COLO829 (cell line): ENCODE data around the gene HSD11B1L.

ENCODE experiments used
- DNase-seq: peaks from one replicate; pipeline ENCODE4 v3.0.0; 2012; ENCODE audit warnings: low spot score

Gene HSD11B1L

DNA sequence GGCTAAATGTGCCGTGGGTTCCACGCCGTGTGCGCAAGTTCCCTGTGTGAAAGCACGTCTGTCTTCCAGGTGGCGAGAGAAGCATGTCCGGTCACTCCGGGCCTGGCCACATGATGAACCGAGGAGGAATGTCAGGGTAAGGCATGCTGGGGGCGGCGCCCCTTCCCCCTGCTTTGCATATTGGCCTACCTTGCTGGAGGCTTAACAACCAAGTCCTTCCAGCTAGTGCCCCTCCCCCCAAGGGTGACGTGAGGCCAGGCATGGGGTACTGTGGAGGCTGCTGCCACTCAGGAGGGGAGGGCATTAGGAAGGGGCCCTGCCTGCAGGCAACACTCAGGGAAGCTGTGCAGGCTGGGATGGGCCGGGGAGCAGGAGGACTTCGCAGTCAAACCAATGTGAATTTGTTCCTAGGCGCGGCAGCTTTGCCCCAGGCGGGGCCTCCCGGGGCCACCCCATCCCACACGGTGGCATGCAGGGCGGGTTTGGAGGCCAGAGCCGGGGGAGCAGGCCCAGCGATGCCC lies 13.0 kb upstream of the HSD11B1L start:
- no peak for DNase-seq

DNA sequence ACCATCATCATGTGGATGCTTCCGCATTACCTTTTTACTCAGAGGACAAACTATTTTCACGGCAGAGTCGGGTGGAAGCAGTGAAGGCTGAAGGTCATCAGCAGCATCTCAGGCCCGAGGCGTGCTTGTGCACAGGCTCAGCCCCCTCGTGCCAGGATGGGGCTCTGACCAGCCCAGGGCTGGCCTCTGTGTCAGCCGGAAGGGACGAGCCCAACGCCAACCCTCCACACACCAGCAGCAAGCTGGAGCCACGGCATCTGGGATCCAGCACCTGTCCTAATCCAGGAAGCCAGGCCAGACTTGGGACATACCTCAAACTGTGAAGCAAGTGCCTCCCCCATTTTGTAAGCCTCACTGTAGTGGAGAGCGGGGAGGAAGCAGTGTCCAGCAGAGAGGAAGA lies 11.6 kb upstream of the HSD11B1L start:
- DNase-seq = no peak

DNA sequence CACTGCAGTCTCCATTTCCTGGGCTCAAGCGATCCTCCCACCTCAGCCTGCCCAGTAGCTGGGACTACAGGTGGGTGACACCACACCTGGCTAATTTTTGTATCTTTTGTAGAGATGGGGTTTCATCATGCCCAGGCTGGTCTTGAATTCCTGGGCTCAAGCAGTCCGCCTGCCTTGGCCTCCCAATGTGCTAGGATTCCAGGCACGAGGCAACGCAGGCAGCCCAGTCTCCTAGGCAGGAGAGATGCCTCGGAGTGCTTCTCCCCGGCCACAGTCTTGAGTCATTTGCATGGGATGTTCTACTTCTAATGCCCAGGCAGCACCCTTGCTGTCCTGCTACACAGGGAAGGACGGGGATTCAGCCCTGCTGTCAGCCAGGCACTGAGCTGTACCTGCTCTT lies 9.2 kb upstream of the HSD11B1L start:
- DNase-seq = no peak

DNA sequence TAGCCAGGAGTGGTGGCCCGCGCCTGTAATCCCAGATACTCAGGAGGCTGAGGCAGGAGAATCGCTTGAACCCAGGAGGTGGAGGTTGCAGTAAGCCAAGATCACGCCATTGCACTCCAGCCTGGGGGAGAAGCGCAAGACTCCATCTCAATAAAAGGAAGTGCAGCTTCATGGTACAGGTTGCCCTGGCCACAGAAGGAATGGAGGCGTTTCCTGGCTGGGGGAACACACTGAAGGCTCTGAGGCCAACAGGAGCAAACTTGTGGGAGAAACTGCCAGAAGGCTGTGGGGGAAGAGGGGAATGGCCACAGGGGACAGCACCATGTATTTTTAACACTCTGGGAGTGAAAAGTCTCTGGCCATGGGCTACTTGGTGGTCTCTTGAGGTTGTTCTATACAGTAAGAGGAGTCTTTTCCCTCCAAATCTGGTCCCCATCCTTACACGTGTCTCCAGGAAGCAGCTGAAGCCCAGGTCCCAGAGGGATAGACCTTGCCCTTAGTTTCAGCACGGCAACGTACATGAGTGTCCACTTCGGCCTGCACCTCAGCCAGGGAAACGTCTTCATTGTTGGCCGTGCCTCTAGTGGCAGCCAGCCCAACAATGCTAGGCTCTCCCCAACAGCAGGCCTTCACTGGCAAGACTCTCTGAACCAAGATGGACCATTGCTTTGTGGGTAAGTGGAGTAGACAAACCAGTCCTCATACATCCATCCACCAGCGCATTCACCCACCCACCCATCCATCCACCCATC lies 7.9 kb upstream of the HSD11B1L start:
- DNase-seq = no peak

DNA sequence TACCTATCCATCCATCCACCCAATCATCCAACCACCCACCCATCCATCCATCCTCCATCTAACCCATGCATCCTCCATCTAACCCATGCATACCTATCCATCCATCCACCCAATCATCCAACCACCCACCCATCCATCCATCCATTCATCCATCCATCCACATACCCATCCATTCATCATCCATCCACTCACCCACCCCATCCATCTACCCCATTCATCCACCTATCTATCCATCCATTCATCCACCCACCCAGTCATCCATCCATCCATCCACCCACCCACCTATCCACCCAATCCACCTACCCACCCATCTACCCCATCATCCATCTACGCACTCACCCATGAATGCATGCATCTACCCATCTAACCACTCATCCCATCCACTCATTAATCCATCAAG lies 7.1 kb upstream of the HSD11B1L start:
- DNase-seq = no peak

DNA sequence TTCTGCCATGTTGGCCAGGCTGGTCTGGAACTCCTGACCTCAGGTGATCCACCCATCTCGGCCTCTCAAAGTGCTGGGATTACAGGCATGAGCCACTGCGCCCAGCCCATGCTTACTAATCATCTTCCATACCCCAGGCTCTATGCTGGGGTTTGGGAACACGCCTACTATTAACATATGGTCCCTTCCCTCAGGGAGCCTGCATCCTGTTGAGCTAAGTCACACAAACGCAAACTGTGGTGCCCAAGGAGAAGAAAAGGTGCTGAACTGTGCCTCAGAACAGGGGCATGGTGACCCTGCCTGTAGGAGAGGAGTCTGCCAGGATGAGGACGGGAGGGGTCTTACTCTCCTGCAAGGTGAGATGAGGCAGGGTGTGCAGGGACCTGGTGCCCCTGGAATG lies 6.1 kb upstream of the HSD11B1L start:
- no peak for DNase-seq

DNA sequence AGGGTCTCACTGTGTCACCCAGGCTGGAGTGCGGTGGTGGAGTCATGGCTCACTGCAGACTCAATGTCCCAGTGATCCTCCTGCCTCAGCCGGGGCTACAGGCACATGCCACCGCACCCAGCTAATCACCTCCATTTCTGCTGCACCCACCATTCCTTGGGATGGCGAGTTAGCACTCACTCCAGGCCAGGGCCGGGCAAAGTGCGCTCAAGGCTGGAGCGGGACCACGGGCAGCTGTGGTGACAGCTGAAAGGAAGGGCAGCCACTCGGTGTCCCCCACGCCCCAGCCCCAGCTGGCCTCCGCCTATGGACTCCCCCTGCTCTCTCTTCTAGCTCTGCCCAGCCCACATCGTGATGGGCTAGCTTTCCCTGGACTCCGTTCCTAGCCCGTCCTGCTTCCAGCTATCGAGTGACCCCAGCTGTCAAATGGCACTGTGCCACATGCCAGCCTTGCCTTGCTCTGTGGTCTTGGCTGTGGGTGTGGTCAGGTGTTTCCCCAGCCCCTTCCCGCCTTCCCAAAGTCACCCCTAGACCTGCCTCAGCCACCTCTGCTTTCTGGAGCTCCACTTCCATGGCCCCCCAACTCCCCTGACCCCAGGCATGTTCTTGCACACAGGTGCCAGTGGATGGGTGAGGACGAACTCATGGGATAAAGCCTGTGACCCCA lies 4.6 kb upstream of the HSD11B1L start:
- no peak for DNase-seq

DNA sequence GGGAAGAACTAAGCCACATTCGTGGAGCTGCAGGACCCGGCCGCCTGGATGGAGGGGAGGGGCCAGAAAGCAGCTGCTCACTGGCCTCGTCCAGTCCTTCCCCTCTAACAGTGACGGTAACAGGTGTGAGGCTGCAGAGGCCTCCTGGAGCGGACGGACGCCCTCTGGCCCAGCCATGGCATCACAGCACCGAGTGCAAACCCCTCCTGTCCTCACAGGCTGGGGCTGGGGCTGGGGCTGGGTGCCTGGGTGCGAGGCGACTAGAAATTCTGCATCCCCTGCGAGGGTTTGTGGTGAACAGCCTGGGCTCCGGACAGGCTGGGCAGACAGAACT lies 4.1 kb upstream of the HSD11B1L start:
- DNase-seq = no peak

DNA sequence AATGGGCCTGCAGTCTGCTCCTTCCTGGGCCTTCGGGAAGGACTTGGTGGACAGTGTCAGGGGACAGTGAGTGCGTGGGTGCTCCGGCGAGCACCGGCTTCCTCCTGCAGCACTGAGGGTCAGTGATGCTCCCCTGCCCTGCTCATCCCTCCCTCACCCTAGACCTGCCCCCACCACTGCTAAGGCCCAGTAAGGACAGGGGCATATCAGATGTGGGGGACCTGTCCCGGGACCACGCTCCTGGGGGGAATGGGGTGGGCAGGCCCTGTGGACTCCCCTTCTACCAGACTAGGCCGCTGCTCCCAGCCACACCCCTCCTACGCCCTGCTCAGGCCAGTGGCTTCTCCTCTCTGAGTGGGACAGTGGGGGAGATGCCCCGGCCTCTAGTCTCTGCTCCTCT lies 3.7 kb upstream of the HSD11B1L start:
- no peak for DNase-seq

DNA sequence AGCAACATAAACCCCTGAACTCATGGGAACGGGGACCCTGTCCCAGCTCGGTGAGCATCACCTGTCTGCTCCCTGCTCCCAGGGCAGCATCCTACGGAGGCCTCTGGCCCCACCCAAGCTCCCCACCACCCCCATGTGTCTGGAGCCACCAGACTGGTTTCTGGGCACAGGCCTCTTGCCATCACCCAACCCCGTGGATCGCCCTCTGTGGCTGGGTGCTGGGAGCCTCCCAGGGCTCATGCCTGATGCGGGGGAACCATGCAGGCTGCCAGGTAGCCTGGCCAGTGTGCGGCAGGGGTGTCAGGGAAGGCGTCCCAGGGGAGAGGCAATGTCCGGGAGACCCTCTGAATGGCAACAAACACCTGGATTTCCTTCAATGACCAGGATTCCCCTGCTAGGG lies 3.2 kb upstream of the HSD11B1L start:
- DNase-seq = no peak

DNA sequence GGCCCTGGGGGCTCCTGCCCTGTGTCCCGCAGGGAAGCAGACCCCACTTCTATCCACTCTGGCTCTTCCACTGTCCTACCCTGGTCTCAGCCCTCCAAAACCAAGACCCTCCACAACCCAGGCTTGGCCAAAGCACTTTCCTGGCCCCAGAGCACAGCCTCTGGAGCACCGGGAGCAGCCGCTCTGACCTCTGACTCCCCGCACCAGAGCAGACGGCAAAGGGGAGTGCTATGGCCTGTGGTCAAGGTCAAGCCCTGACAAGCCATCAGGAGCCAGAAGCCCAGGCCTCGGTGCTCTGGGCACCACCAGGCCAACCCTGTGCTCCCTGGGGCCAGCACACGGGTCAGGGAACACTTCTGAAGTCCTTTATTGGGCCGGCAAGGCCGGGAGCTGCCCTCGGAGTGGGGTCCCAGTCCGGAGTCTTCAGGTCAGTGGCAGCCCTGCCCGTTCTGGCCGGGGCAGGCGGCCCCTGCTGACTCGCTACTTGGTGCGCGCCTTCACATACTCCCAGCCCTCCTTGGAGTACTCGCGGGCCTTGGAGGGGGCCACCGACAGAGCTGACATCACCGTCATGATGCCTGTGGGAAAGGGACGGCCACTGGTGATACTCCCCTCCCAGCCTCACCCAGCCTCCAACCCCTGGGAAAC lies 2.6 kb upstream of the HSD11B1L start:
- DNase-seq = no peak

DNA sequence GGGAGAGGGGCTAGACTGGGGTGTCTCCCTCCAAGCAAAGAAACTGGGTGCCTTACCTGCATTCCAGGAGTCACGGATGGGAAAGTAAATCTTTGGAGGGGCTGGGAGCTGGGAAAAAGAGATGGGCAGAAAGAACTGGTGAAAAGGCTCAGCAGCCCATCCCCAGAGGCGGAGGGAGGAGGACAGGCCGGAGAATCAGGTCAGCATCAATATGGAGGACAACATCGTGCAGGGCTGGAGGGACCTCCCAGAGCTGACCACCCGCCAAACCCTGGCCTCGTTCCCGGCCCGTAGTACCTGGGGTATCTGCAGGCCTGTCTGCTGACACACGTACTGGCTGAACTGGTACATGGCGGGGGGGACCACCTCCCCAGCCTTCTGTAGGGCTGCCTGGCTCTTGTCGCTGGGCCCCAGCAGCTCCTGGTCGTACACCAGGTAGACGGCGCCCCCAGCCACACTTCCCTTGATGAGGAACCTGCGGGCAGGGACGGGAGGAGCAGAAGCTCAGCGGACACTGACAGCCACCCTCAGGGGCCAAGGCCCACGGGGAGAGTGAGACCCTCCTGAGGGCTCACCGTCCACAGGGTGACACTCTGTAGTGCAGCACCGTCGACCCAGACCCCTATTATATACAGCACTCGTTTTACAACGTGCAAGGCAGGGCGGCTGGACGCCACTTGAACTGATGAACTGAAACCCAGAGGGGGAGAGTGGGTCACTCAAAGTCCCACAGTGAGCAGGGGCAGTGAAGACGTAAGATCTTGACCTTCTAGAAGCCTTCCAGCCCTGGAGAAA lies 1.3 kb upstream of the HSD11B1L start:
- DNase-seq = no peak

DNA sequence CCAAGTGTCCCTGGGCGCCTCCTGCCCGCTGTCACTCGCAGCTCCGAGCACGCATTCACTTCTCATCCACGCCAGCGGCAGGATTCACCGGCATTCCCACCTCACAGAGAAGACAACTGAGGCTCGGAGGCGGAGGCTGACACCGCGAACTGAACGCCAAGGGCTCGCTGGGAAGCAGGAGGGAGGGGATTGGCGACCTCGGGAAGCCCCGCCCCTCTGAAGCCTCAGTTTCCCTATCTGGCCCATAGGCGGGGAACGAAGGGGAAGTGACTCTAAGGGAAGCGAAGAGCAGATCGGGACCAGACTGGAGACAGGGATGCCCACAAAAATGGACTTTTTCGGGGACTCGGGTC lies 767 bp upstream of the HSD11B1L start:
- no peak for DNase-seq

DNA sequence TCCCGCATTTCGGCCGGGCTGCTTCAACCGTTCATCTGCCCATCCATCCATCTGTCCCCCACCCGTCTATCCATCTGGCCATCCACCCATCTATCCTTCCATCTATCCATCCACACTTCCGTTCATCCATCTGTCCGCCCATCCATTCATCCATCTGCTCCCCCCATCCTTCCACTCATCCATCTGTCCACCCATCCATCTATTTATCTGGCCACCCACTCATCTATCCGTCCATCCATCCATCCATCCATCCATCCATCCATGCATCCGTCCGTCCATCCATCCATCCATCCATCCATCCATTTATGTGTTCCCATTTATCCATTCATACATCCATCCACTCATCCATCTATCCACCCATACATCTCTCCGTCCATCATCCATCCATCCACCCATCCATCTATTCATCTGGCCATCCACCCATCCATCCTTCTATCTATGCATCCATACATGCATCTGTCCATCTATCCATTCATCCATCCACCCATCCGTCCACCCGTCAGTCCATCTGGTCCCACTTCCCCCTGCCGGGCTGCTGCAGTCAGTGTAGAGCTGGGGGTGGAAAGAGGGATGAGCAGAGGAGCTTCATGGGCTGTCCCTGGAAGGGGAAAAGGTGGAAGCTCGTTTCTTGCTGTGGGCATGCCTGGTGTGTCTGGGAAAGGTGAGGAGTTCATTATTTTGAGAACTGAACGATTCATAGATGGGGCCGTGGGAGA lies 722 bp downstream of the HSD11B1L start:
- DNase-seq = no peak

DNA sequence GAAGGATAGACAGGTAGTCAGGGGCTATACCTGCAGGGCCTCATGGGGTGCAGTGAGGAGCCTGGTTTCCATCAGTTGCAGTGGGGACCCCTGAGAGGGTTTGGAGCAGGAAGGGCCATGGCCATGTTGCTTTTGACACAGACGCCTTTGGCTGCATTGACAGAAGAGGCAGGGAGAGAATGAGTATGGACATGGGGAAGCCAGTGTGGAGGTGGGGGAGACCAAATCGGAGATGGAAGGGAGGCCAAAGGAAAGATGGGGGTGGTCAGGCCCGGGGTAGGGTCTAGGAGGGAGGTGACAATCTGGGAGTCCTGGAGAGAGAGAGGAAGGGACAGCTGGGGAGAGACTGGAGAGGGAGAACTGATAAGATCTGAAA lies 1.3 kb downstream of the HSD11B1L start:
- no peak for DNase-seq

DNA sequence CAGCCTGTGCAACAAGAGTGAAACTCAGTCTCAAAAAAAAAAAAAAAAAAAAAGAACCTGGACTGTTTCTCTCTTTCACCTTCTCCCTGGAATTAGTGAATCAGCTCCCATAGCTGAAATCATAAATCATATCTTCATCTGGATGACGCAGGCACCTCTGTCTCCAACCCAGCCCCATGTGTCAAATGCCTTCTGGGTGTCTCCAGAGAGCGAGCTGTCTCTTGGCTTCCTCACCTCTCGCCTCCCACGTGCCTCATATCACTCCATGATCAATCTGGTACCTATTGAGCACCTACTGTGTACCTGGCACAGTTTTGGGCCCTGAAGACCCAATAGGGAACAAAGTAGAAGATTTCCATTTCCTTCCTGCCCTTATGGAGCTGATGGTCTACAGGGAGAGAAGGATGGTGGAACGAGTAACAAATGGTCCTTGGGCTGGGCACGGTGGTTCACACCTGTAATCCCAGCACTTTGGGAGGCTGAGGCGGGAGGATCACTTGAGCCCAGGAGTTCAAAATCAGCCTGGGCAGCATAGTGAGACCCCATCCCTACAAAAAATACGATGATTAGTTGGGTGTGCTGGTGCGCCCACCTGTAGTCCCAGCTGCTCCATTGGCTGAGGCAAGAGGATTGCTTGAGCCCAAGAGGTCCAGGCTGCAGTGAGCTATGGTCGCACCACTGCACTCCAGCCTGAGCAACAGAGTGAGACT lies 2.5 kb downstream of the HSD11B1L start:
- DNase-seq = no peak

DNA sequence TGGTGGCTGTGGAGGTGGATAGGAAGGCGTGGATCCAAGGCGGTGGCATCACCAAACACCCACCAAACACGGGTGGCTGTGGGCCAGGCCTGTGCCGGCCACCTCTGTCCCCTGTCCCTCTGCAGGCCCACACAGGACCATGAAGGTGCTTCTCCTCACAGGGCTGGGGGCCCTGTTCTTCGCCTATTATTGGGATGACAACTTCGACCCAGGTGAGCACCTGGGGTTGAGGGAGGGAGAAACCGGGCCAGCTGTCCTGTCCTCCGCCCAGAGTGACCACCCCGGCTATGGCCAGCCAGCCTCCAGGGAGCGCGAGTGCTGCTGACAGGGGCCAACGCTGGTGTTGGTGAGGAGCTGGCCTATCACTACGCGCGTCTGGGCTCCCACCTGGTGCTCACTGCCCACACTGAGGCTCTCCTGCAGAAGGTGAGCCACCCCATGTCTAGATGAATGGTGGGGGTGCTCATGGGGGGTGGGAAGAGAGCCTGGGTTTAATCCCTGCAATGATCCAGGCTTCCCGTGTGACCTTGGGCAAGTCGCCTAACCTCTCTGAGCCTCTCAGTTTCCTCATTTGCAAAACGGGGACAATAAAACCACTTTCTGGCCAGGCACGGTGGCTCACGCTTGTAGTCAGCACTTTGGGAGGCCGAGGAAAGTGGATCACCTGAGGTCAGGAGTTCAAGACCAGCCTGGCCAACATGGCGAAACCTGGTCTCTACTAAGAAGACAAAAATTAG lies 4.0 kb downstream of the HSD11B1L start:
- DNase-seq = no peak

DNA sequence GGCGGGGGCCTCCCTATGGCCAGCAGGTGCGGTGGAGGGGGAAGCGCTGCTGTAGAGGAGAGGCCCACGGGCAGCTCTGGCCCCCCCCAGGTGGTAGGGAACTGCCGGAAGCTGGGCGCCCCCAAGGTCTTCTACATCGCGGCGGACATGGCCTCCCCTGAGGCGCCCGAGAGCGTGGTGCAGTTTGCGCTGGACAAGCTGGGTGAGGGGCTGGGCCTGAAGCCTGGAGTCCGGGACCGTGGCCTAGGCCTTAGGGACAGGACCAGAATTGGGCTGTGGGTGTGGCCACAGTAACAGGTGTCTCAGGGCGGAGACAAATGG lies 5.5 kb downstream of the HSD11B1L start:
- no peak for DNase-seq

DNA sequence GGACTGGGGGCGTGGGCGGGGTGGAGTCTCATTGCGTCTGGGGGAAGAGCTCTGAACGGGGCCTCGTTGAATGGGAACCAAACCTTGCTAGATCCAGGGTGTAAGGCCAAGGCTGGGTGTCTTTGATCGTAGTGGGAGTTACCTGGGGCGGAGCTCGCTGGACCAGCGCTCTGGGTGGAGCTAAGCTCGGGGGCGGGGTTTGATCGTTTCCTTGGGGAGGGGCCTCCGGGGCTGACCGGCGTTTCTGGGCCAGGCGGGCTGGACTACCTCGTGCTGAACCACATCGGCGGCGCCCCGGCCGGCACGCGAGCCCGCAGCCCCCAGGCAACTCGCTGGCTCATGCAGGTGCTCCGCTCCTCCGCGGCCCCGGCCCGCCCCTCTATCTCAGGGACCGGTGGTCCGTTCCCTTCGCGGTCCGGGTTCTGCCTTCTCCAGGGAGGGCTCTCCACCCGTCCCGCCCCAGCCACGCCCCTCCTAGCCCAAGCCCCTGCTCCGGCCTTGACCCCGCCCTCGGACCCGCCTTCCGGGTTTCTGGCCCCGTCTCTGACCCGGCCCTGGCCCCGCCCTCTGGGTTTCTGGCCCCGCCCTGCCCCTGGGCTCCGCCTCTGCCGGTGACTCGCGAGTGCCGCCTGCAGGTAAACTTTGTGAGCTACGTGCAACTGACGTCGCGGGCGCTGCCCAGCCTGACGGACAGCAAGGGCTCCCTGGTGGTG lies 6.0 kb downstream of the HSD11B1L start:
- DNase-seq = peak; percentile 92
